Prostate gland (tissue), 2 donors: ENCODE data around the gene ZFAND2A.

ENCODE experiments used
- CTCF ChIP-seq, 4 experiments: fragments of 200-600 bp in 2 of 4; fragments of 450-650 bp in 2 of 4; sonication (generic) in 2 of 4; IDR thresholded peaks; 1 replicate in 3 of 4; 2 replicates in 1 of 4; pipeline ENCODE4 v1.5.1; 2016 to 2019; ENCODE audit warnings: antibody characterized with exemption in 4 of 4, mild to moderate bottlenecking in 2 of 4, moderate library complexity in 2 of 4
- POLR2A ChIP-seq: fragments of 450-650 bp; IDR thresholded peaks from one replicate; pipeline ENCODE4 v1.6.1; 2016; ENCODE audit warnings: antibody characterized with exemption, mild to moderate bottlenecking
- POLR2AphosphoS5 ChIP-seq: sonication (generic); formaldehyde crosslinking; IDR thresholded peaks from one replicate; pipeline ENCODE4 v1.6.1; 2017; ENCODE audit warnings: antibody characterized with exemption

- TF ChIP-seq CTCF (IDR thresholded peaks at IDR 0.05) (no peak), POLR2AphosphoS5 (no peak), POLR2A (no peak)
Observed at GRCh38 chr7:1209097-1209496, 49.1 kb upstream of the ZFAND2A start.
